HCT116 (cell line): ENCODE measurements around the gene SORCS2. TPM values are rescaled to one million over a fixed set of nuclear protein-coding genes. Genes with fewer than 3 reads are reported as not detected.

Experiments
- ATAC-seq: fragments of 200-7000 bp; cut with Tn5 transposase; 2 replicates; pipeline ENCODE4 v1.9.1; 2020; ENCODE audit warnings: mild to moderate bottlenecking, moderate library complexity
- BruUV-seq: library from RNA; stranded (reverse); fragments of 400-500 nt; replicated peaks from 2 replicates; lab custom pipeline; 2021; lab: Mats Ljungman, UMichigan
- CTCF ChIA-PET: fragments of 300-600 bp; sonication (Branson Sonifier 250); formaldehyde crosslinking; loops from one replicate; lab custom pipeline; 2021; ENCODE audit warnings: antibody characterized with exemption; lab: Charles Lee
- POLR2A ChIA-PET: fragments of 300-600, 350-600 bp; sonication (Branson Sonifier 250); formaldehyde crosslinking; loops from one replicate; lab custom pipeline; 2021; ENCODE audit warnings: antibody characterized with exemption; lab: Charles Lee
- RAD21 ChIA-PET, 2 experiments: fragments of 300-600 bp; sonication (Branson Sonifier 250); formaldehyde crosslinking; loops; one replicate each; lab custom pipeline; 2023; ENCODE audit warnings: low total read pairs in 2 of 2; ENCODE audit not compliant: uncharacterized antibody in 2 of 2, unreplicated experiment in 2 of 2, low non-redundant PET in 1 of 2; lab: Charles Lee
- DNase-seq: peaks from one replicate; pipeline ENCODE4 v3.0.0-alpha.2; 2010; ENCODE audit warnings: low read depth, low spot score
- H2AFZ ChIP-seq: fragments of 200-600 bp; shearing (Covaris generic), sonication (generic); 2 replicates; pipeline ENCODE4 v1.6.1; 2017; ENCODE audit warnings: low read depth, mixed run types, mixed read lengths, antibody characterized with exemption, low read length; ENCODE audit not compliant: poor library complexity, severe bottlenecking
- H3K27ac ChIP-seq: 2 replicates; pipeline ENCODE4 v1.5.1; 2012; ENCODE audit warnings: low read depth, low read length
- H3K27me3 ChIP-seq: fragments of 200-600 bp; sonication (generic); 2 replicates; pipeline ENCODE4 v1.6.1; 2016; ENCODE audit warnings: mixed run types, low read length, mixed read lengths; ENCODE audit not compliant: insufficient read depth
- H3K36me3 ChIP-seq, 2 experiments: fragments of 200-500 bp in 1 of 2; fragments of 200-600 bp in 1 of 2; sonication (Bioruptor generic) in 1 of 2; sonication (generic) in 1 of 2; 2 replicates each; pipeline versions ENCODE4 v1.5.1 to v1.6.1; 2014 to 2016; ENCODE audit warnings: low read length in 2 of 2, inconsistent platforms in 1 of 2, mixed read lengths in 1 of 2, mixed run types in 1 of 2; ENCODE audit not compliant: insufficient read depth in 2 of 2, control insufficient read depth in 1 of 2
- H3K4me1 ChIP-seq, 2 experiments: fragments of 200-600 bp in 1 of 2; sonication (generic) in 1 of 2; 2 replicates each; pipeline versions ENCODE4 v1.5.1 to v1.6.1; 2012 to 2017; ENCODE audit warnings: low read length in 2 of 2, inconsistent platforms in 1 of 2, mild to moderate bottlenecking in 1 of 2, mixed read lengths in 1 of 2, mixed run types in 1 of 2, moderate library complexity in 1 of 2; ENCODE audit not compliant: insufficient read depth in 2 of 2, control insufficient read depth in 1 of 2
- H3K4me2 ChIP-seq: fragments of 200-600 bp; sonication (generic); 2 replicates; pipeline ENCODE4 v1.6.1; 2017; ENCODE audit warnings: mixed run types, low read length, mixed read lengths
- H3K4me3 ChIP-seq, 2 experiments: fragments of 200-600 bp in 1 of 2; sonication (generic) in 1 of 2; replicated peaks in 1 of 2; 2 replicates each; pipeline ENCODE4 v1.5.1; 2011 to 2016; ENCODE audit warnings: low read length in 2 of 2, control low read depth in 1 of 2, low read depth in 1 of 2, mild to moderate bottlenecking in 1 of 2, mixed read lengths in 1 of 2, mixed run types in 1 of 2
- H3K79me2 ChIP-seq: fragments of 200-600 bp; sonication (generic); 2 replicates; pipeline ENCODE4 v1.6.1; 2017; ENCODE audit warnings: mild to moderate bottlenecking, mixed run types, low read length, moderate library complexity, mixed read lengths; ENCODE audit not compliant: insufficient read depth
- H3K9ac ChIP-seq: fragments of 200-600 bp; sonication (generic); 2 replicates; pipeline ENCODE4 v1.6.1; 2016; ENCODE audit warnings: low read length, mixed read lengths
- H3K9me2 ChIP-seq: fragments of 200-600 bp; sonication (generic), shearing (Covaris generic); 2 replicates; pipeline ENCODE4 v1.6.1; 2017; ENCODE audit warnings: mixed run types, mild to moderate bottlenecking, moderate library complexity; ENCODE audit not compliant: insufficient read depth
- H3K9me3 ChIP-seq, 2 experiments: fragments of 200-500 bp in 1 of 2; fragments of 200-600 bp in 1 of 2; sonication (Bioruptor generic) in 1 of 2; sonication (generic) in 1 of 2; 2 replicates each; pipeline ENCODE4 v1.6.1; 2014 to 2017; ENCODE audit warnings: low read length in 2 of 2, mixed read lengths in 2 of 2, inconsistent platforms in 1 of 2, low read depth in 1 of 2, mild to moderate bottlenecking in 1 of 2, mixed run types in 1 of 2, moderate library complexity in 1 of 2; ENCODE audit not compliant: control insufficient read depth in 1 of 2, insufficient read depth in 1 of 2
- H4K20me1 ChIP-seq: fragments of 200-600 bp; sonication (generic), shearing (Covaris generic); 2 replicates; pipeline ENCODE4 v1.6.1; 2017; ENCODE audit warnings: mixed run types, mild to moderate bottlenecking, moderate library complexity; ENCODE audit not compliant: insufficient read depth
- CEBPB ChIP-seq: IDR thresholded peaks from 2 replicates; pipeline ENCODE4 v1.6.1; 2012; ENCODE audit warnings: low read depth
- EGR1 ChIP-seq: IDR thresholded peaks from 2 replicates; pipeline ENCODE4 v1.6.1; 2012; ENCODE audit warnings: low read depth
- ELF1 ChIP-seq: IDR thresholded peaks from 2 replicates; pipeline ENCODE4 v1.6.1; 2012; ENCODE audit warnings: low read depth, borderline replicate concordance
- EZH2 ChIP-seq: fragments of 200-600 bp; sonication (generic); IDR thresholded peaks from 2 replicates; pipeline ENCODE4 v1.6.1; 2017; ENCODE audit warnings: antibody characterized with exemption, mixed run types
- EZH2phosphoT487 ChIP-seq: fragments of 200-600 bp; IDR thresholded peaks from 2 replicates; pipeline ENCODE4 v1.6.1; 2018; ENCODE audit warnings: antibody characterized with exemption, borderline replicate concordance
- FOSL1 ChIP-seq: IDR thresholded peaks from 2 replicates; pipeline ENCODE4 v1.6.1; 2012; ENCODE audit warnings: low read depth
- JUND ChIP-seq: IDR thresholded peaks from 2 replicates; pipeline ENCODE4 v1.6.1; 2012
- POLR2A ChIP-seq: IDR thresholded peaks from 2 replicates; pipeline ENCODE4 v1.7.0; 2011; ENCODE audit warnings: borderline replicate concordance; ENCODE audit not compliant: insufficient read depth, insufficient read length; ENCODE audit errors: extremely low read depth
- RAD21 ChIP-seq: IDR thresholded peaks from 2 replicates; pipeline ENCODE4 v1.6.1; 2012; ENCODE audit warnings: low read depth, mild to moderate bottlenecking
- SIN3A ChIP-seq: IDR thresholded peaks from 2 replicates; pipeline ENCODE4 v1.6.1; 2012; ENCODE audit warnings: low read depth
- SP1 ChIP-seq: IDR thresholded peaks from 2 replicates; pipeline ENCODE4 v1.6.1; 2012; ENCODE audit warnings: low read depth
- SRF ChIP-seq: IDR thresholded peaks from 2 replicates; pipeline ENCODE4 v1.6.1; 2012; ENCODE audit warnings: low read depth
- intact Hi-C: fragments of 100-400 bp; cut with micrococcal nuclease; formaldehyde crosslinking; loops from 2 replicates; pipeline ENCODE4 v1.10.0; 2022
- total RNA-seq: library from RNA; stranded (reverse); gene quantifications from one replicate; pipeline ENCODE4 v1.2.1, GENCODE V29; 2021; ENCODE audit not compliant: unreplicated experiment
- TF ChIP-seq, protein P1 (sequence below), 3 experiments: fragments of 200-600 bp in 1 of 3; sonication (generic) in 1 of 3; IDR thresholded peaks in 2 of 3; conservative IDR thresholded peaks in 1 of 3; 2 replicates each; pipeline ENCODE4 v1.5.1; 2012 to 2017; ENCODE audit warnings: low read depth in 2 of 3, low read length in 2 of 3, antibody characterized with exemption in 1 of 3, borderline replicate concordance in 1 of 3, control low read depth in 1 of 3, mild to moderate bottlenecking in 1 of 3, mixed read lengths in 1 of 3, mixed run types in 1 of 3, moderate library complexity in 1 of 3; ENCODE audit not compliant: insufficient read depth in 1 of 3
- TF ChIP-seq, protein P2 (sequence below): IDR thresholded peaks from 2 replicates; pipeline ENCODE4 v1.6.1; 2012
- TF ChIP-seq, protein P3 (sequence below): IDR thresholded peaks from 2 replicates; pipeline ENCODE4 v1.6.1; 2012; ENCODE audit warnings: low read depth

The SORCS2 gene
- total RNA-seq, 1 experiment from 2014 or later = 0.37 TPM

DNA sequence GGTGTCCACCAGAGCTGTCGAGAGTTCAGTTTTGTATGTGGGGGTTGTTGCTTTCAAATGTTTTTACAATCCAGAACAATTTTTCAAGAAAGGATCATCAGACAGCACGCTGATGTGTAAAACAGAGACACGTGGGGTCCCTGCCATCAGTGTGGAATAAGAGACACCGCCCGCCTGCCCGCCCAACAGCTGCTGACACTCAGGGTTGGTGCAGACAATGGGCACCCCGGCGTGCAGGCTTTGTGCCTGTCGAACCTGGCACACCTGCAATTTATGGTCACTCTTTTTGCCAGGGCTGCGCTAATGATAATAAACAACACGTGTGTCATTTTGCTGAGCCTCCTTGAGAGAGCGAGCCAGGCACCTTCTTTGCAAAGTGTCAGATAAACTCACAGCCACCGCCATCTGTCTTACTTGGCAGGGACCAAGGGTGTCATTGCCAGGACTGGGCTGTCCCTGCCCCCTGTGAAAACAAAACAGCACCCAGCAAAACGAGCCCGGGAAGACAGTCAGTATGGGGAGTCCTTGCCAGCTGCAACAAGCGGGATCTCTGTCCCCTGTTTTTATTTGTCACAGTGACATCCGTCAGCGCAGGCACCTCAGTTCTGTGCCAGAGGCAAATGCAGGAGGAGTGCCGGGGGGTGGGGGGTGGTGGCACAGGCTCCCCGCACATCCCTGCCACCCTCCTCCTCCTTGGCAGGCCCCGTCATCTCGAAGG is 173.3 kb downstream of the SORCS2 start:
- no peaks in the 10 kb centered on the region for H3K36me3 ChIP-seq
- H4K20me1 ChIP-seq = no peaks in the 10 kb centered on the region
- ATAC-seq (no peak), DNase-seq (no peak)
- no peaks in the 10 kb centered on the region for H3K4me1 ChIP-seq
- ChIA-PET POLR2A (no interaction called here), RAD21 (no interaction called here), CTCF (no interaction called here)
- no peak overlapping the region for H2AFZ ChIP-seq
- no peak overlapping the region for H3K9ac ChIP-seq
- TF ChIP-seq EZH2 (no peak), RAD21 (no peak), EGR1 (no peak)
- peaks cover 29% of the 10 kb centered on the region; the same call in 1 of the 2 replicates for H3K27me3 ChIP-seq
- no peaks in the 10 kb centered on the region for H3K79me2 ChIP-seq
- intact Hi-C loops = no loop called here
- no peak overlapping the region for H3K4me2 ChIP-seq
- no TSS peak for BruUV-seq
- no peaks in the 10 kb centered on the region for H3K9me2 ChIP-seq
- H3K27ac ChIP-seq = no peak overlapping the region
- no peaks in the 10 kb centered on the region for H3K9me3 ChIP-seq
- H3K4me3 ChIP-seq = no peak overlapping the region

DNA sequence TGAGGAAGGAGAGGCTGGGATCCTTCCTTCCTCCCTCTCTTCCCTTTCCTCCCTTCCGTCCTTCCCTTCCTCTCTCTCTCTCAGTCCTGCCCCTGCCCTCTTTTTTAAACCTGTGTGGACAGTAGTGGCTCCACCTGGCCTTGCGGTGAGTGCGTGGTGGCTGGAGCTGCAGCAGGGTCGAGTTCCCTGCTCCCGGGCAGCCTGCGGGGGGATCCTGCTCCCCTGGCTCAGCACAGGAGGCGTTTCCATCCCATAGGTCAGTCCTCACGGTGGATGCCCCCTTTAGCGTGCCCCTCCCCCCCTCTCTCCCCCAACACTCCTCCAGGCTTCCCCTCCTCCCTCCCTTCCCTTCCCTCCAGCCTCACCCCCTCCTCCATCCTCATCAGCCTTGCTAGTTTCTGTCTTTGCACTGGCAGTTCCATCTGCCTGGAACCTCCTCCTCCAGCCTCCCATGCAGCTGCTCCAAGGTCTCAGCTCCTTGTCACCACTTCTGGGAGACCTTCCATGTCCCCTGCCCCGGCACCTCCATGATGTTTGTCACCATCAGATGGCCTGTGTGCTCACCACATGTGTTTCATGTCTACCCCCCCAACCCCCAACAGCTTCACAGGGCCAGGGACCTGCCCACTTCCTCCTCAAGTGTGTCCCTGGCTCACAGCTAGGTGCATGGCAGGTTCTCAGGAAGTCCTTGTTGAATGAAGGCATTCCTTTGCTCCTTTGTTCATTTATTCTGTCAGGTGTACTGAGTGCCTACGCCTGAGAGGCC is 174.0 kb downstream of the SORCS2 start:
- H3K4me3 ChIP-seq = no peak overlapping the region
- no peaks in the 10 kb centered on the region for H3K4me1 ChIP-seq
- H3K79me2 ChIP-seq = no peaks in the 10 kb centered on the region
- intact Hi-C loops = no loop called here
- no peaks in the 10 kb centered on the region for H3K9me3 ChIP-seq
- DNase-seq (no peak), ATAC-seq (no peak)
- ChIA-PET CTCF (no interaction called here), POLR2A (no interaction called here), RAD21 (no interaction called here)
- H3K36me3 ChIP-seq = no peaks in the 10 kb centered on the region
- H2AFZ ChIP-seq = no peak overlapping the region
- peaks cover 26% of the 10 kb centered on the region; the same call in 1 of the 2 replicates for H3K27me3 ChIP-seq
- BruUV-seq = no TSS peak
- no peaks in the 10 kb centered on the region for H4K20me1 ChIP-seq
- no peak overlapping the region for H3K4me2 ChIP-seq
- no peaks in the 10 kb centered on the region for H3K9me2 ChIP-seq
- no peak overlapping the region for H3K9ac ChIP-seq
- H3K27ac ChIP-seq = no peak overlapping the region
- TF ChIP-seq FOSL1 (no peak), SIN3A (no peak), SP1 (no peak), ELF1 (no peak), POLR2A (no peak), JUND (no peak), EZH2 (no peak), EGR1 (no peak), SRF (no peak), EZH2phosphoT487 (no peak), CEBPB (no peak)
- TF ChIP-seq, protein P1, sequence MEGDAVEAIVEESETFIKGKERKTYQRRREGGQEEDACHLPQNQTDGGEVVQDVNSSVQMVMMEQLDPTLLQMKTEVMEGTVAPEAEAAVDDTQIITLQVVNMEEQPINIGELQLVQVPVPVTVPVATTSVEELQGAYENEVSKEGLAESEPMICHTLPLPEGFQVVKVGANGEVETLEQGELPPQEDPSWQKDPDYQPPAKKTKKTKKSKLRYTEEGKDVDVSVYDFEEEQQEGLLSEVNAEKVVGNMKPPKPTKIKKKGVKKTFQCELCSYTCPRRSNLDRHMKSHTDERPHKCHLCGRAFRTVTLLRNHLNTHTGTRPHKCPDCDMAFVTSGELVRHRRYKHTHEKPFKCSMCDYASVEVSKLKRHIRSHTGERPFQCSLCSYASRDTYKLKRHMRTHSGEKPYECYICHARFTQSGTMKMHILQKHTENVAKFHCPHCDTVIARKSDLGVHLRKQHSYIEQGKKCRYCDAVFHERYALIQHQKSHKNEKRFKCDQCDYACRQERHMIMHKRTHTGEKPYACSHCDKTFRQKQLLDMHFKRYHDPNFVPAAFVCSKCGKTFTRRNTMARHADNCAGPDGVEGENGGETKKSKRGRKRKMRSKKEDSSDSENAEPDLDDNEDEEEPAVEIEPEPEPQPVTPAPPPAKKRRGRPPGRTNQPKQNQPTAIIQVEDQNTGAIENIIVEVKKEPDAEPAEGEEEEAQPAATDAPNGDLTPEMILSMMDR (IDR thresholded peaks at IDR 0.05 in 2 of 3, conservative IDR thresholded peaks at IDR 0.05 in 1 of 3; ENCODE audit: borderline replicate concordance in 1 of 3, insufficient read depth in 1 of 3, low read depth in 2 of 3, low read length in 2 of 3) = no peak
- TF ChIP-seq, protein P2, sequence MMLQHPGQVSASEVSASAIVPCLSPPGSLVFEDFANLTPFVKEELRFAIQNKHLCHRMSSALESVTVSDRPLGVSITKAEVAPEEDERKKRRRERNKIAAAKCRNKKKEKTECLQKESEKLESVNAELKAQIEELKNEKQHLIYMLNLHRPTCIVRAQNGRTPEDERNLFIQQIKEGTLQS = no peak
- TF ChIP-seq, protein P3, sequence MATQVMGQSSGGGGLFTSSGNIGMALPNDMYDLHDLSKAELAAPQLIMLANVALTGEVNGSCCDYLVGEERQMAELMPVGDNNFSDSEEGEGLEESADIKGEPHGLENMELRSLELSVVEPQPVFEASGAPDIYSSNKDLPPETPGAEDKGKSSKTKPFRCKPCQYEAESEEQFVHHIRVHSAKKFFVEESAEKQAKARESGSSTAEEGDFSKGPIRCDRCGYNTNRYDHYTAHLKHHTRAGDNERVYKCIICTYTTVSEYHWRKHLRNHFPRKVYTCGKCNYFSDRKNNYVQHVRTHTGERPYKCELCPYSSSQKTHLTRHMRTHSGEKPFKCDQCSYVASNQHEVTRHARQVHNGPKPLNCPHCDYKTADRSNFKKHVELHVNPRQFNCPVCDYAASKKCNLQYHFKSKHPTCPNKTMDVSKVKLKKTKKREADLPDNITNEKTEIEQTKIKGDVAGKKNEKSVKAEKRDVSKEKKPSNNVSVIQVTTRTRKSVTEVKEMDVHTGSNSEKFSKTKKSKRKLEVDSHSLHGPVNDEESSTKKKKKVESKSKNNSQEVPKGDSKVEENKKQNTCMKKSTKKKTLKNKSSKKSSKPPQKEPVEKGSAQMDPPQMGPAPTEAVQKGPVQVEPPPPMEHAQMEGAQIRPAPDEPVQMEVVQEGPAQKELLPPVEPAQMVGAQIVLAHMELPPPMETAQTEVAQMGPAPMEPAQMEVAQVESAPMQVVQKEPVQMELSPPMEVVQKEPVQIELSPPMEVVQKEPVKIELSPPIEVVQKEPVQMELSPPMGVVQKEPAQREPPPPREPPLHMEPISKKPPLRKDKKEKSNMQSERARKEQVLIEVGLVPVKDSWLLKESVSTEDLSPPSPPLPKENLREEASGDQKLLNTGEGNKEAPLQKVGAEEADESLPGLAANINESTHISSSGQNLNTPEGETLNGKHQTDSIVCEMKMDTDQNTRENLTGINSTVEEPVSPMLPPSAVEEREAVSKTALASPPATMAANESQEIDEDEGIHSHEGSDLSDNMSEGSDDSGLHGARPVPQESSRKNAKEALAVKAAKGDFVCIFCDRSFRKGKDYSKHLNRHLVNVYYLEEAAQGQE = no peak
